Stimulated activated CD8-positive, alpha-beta memory T cell treated with anti-CD3 and anti-CD28 coated beads, Interleukin-12 subunit alpha, Interleukin-12 subunit beta, amount 100 ng/mL, for 4 hours (primary cell): Measurements from ENCODE around the gene COX20.

Experiments used
- DNase-seq: peaks from one replicate; pipeline ENCODE4 v3.0.0-alpha.2; 2020; ENCODE audit warnings: low read depth

Gene COX20

GRCh38 chr1:244874974-244875579 is 39.6 kb downstream of the COX20 start:
- no peak for DNase-seq

- no peak for DNase-seq
These were observed 40.9 kb downstream of the COX20 start for GRCh38 chr1:244876228-244876910.

DNA sequence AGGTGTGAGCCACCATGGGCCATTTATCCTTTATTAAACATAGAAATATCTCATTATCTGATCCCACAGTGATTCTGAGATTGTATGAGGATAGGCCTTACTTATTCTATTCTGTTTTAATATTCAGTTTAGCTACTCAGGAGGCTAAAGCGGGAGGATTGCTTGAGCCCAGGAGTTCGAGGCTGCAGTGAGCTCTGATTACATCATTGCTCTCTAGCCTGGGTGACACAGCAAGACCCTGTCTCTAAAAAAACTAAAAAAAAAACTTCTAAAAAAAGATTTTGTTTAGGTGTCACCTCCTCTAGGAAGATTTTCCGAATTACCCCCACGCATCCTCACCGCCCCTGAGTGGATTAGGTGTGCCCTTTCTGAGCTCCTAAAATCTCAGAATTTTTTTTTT is 43.2 kb downstream of the COX20 start:
- DNase-seq, result no peak

DNA sequence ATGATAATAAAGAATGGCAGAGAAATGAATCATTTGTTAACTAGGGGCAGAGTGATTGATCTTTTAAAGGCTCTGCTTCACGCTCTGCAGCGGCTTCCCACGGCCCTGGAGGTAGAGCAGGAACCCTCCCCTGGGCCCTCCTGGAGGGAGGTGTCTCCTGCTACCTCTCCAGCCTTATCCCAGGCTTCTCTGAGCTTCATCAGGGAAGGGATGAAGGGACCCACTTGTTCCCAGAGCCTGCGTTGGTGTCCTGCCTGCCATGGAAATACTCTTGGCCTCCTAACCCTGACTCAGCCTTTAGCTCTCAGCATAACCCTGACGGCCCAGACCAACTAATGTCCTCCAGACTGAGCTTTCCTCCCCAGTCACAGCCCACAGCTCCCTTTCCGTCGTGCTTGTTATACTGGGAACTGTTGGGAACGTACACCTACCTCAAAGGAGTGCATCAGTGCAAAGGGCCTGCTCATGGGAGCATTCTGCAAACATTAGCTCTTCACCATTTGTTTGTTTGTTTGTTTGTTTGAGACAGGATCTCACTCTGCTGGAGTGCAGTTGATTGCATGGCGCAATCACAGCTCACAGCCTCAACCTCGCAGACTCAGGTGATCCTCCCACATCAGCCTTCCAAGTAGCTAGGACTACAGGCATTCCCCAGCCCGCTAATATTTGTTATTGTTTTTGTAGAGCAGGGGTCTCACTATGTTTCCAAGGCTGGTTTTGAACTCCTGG is 46.3 kb downstream of the COX20 start:
- DNase-seq, result no peak

DNA sequence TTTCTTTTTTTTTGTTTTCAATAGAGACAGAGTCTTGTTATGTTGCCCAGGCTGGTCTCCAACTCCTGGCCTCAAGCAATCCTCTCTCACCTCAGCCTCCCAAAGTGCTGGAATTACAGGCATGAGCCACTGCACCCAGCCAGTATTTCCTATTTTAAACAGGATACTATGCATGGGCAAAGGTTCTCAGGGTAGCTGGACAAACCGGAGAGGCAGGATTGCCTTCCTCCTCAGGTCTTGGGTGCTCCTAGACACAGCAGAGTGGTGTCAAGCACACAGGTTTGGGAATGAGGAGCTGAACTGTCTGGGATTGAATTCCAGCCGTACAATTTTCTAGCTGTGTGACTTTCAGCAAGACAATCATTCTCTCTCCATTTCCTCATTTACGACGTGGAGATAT is 51.8 kb downstream of the COX20 start:
- no peak for DNase-seq

DNA sequence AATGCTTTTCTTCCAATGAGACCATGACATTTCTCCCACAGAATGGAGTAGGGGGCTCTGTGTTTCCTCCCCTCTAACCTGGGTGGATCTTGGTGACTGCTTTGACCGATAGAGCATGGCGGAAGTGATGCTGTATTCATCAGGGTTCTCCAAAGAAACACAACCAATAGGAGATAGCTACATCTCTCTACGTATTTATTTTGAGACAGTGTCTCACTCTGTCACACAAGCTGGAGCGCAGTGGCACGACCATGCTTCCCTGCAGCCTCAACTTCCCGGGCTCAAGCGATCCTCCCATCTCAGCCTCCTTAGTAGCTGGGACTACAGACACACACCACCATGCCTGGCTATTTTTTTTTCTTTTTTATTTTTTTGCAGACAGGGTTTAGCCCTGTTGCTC is 58.4 kb downstream of the COX20 start:
- DNase-seq, result no peak
